Cortex of kidney (tissue), 1 donor: ENCODE data around the gene ANKRD13B.
"Not testable (repeated sequence)": the region's sequence is repeated elsewhere in the genome, so short reads cannot be mapped to it uniquely, and the experiment has no call there.

Experiments used
- DNase-seq: peaks from one replicate; lab custom pipeline; 2025; lab: John Stamatoyannopoulos, UW

ANKRD13B gene

GRCh38 chr17:29592850-29593551 is at the start of gene ANKRD13B:
TSS of gene ANKRD13B (plus strand) at chr17:29593132. CDS start at chr17:29593622, 490 bp downstream.
- DNase-seq, result no peak

GRCh38 chr17:29544066-29544465 is 48.9 kb upstream of the ANKRD13B start:
- DNase-seq, result no peak

GRCh38 chr17:29546085-29546484 is 46.8 kb upstream of the ANKRD13B start:
- DNase-seq, result no peak

GRCh38 chr17:29546830-29547229 is 46.1 kb upstream of the ANKRD13B start:
- no peak for DNase-seq

GRCh38 chr17:29549177-29549923 is 43.6 kb upstream of the ANKRD13B start:
- no peak for DNase-seq

- no peak for DNase-seq
These were observed 37.1 kb upstream of the ANKRD13B start for GRCh38 chr17:29555840-29556239.

GRCh38 chr17:29557085-29557738 is 35.7 kb upstream of the ANKRD13B start:
- DNase-seq, result no peak

- no peak for DNase-seq
These were observed 35.2 kb upstream of the ANKRD13B start for GRCh38 chr17:29557739-29558116.

GRCh38 chr17:29558139-29558538 is 34.8 kb upstream of the ANKRD13B start:
- DNase-seq, result not testable (repeated sequence)

- no peak for DNase-seq
These were observed 33.3 kb upstream of the ANKRD13B start for GRCh38 chr17:29559640-29560039.

- no peak for DNase-seq
These were observed 32.6 kb upstream of the ANKRD13B start for GRCh38 chr17:29560316-29560715.

GRCh38 chr17:29561554-29562517 is 31.1 kb upstream of the ANKRD13B start:
- DNase-seq, result no peak

GRCh38 chr17:29562615-29563014 is 30.3 kb upstream of the ANKRD13B start:
- no peak for DNase-seq

GRCh38 chr17:29563816-29564215 is 29.1 kb upstream of the ANKRD13B start:
- no peak for DNase-seq

GRCh38 chr17:29565643-29566472 is 27.1 kb upstream of the ANKRD13B start:
- DNase-seq, result no peak

GRCh38 chr17:29566473-29567303 is 26.2 kb upstream of the ANKRD13B start, which contains the start of gene ABHD15:
TSS of gene ABHD15 (minus strand) at chr17:29567037. CDS start at chr17:29566966, 71 bp downstream.
- no peak for DNase-seq

GRCh38 chr17:29567304-29567553 is 25.7 kb upstream of the ANKRD13B start:
- DNase-seq, result no peak

- DNase-seq, result no peak
These were observed 25.2 kb upstream of the ANKRD13B start for GRCh38 chr17:29567554-29568330.
